ENCODE results near the gene JPH3.

DNA sequence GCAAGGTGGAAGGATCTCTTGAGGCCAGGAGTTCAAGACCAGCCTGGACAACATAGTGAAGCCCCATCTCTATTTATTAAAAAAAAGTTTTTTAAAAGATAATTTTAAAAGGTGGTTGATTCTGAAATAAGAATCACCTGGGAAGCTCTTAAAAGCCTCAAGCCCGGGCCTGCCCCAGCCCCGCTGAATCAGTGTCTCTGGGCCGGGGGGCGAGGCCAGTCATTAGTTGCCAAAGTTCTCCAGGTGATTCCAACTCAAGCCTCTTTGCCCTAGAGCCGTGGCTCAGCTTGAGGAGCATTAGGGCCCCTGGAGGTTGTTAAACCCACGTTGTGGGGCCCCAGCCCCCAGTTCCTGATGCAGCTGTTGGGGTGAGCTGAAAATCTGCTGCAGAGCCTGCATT, 24.6 kb downstream of the JPH3 start:
- TF ChIP-seq, protein P1, sequence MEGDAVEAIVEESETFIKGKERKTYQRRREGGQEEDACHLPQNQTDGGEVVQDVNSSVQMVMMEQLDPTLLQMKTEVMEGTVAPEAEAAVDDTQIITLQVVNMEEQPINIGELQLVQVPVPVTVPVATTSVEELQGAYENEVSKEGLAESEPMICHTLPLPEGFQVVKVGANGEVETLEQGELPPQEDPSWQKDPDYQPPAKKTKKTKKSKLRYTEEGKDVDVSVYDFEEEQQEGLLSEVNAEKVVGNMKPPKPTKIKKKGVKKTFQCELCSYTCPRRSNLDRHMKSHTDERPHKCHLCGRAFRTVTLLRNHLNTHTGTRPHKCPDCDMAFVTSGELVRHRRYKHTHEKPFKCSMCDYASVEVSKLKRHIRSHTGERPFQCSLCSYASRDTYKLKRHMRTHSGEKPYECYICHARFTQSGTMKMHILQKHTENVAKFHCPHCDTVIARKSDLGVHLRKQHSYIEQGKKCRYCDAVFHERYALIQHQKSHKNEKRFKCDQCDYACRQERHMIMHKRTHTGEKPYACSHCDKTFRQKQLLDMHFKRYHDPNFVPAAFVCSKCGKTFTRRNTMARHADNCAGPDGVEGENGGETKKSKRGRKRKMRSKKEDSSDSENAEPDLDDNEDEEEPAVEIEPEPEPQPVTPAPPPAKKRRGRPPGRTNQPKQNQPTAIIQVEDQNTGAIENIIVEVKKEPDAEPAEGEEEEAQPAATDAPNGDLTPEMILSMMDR (IDR thresholded peaks at IDR 0.05) = no peak
- no peak for TF ChIP-seq POLR2A (IDR thresholded peaks at IDR 0.05)

Measured in sigmoid colon (tissue), 3 donors.